H1 (cell line): ENCODE data around the gene NEDD9. TPM values are rescaled to one million over a fixed set of nuclear protein-coding genes. Genes with fewer than 3 reads are reported as not detected.

Experiments used
- CTCF ChIA-PET: fragments of 300-600 bp; sonication (Branson Sonifier 250); formaldehyde crosslinking; loops from one replicate; lab custom pipeline; 2021; ENCODE audit not compliant: partially characterized antibody; lab: Charles Lee
- POLR2A ChIA-PET: fragments of 300-600 bp; sonication (Branson Sonifier 250); formaldehyde crosslinking; loops from one replicate; lab custom pipeline; 2021; ENCODE audit warnings: inconsistent platforms; ENCODE audit not compliant: partially characterized antibody; lab: Charles Lee
- DNase-seq, 2 experiments: peaks; one replicate each; pipeline versions ENCODE4 v3.0.0 to v3.0.0-alpha.2; 2010 to 2022; ENCODE audit warnings: low spot score in 2 of 2, low read depth in 1 of 2, mixed read lengths in 1 of 2
- FAIRE-seq: peaks from 2 replicates; lab custom pipeline; 2011; peaks lifted over from hg19 to GRCh38; lab: Jason Lieb, UNC
- H2AFZ ChIP-seq: 2 replicates; pipeline ENCODE4 v1.8.1; 2012; ENCODE audit warnings: low read length, inconsistent platforms
- H2AK5ac ChIP-seq: 2 replicates; pipeline ENCODE4 v1.6.1; 2013; ENCODE audit warnings: low read depth, low read length
- H2BK120ac ChIP-seq: replicated peaks from 2 replicates; pipeline ENCODE3; 2013; ENCODE audit warnings: low read depth, low read length, inconsistent platforms
- H2BK12ac ChIP-seq: 2 replicates; pipeline ENCODE4 v1.6.1; 2013; ENCODE audit warnings: low read depth, low read length
- H2BK15ac ChIP-seq: 2 replicates; pipeline ENCODE4 v1.6.1; 2013; ENCODE audit warnings: low read length
- H2BK20ac ChIP-seq: 2 replicates; pipeline ENCODE4 v1.6.1; 2013; ENCODE audit warnings: low read length
- H2BK5ac ChIP-seq: 2 replicates; pipeline ENCODE4 v1.6.1; 2013; ENCODE audit warnings: low read depth, low read length
- H3K14ac ChIP-seq: 2 replicates; pipeline ENCODE4 v1.6.1; 2013; ENCODE audit warnings: inconsistent platforms; ENCODE audit not compliant: insufficient read length
- H3K18ac ChIP-seq: 2 replicates; pipeline ENCODE4 v1.6.1; 2013; ENCODE audit warnings: low read length; ENCODE audit errors: extremely low read depth
- H3K23ac ChIP-seq: 2 replicates; pipeline ENCODE4 v1.6.1; 2013; ENCODE audit warnings: inconsistent platforms; ENCODE audit not compliant: insufficient read length
- H3K23me2 ChIP-seq: 2 replicates; pipeline ENCODE4 v1.6.1; 2013; ENCODE audit warnings: low read depth, low read length
- H3K27ac ChIP-seq: 2 replicates; pipeline ENCODE4 v1.6.1; 2011; ENCODE audit warnings: low read depth, low read length, inconsistent platforms
- H3K27me3 ChIP-seq, 4 experiments: replicated peaks in 1 of 4; 1 replicate in 1 of 4; 2 replicates in 3 of 4; pipeline versions ENCODE4 v1.6.1 to v1.8.1; 2011 to 2013; ENCODE audit warnings: low read length in 3 of 4, mild to moderate bottlenecking in 3 of 4, inconsistent platforms in 2 of 4, mixed read lengths in 2 of 4, moderate library complexity in 1 of 4; ENCODE audit not compliant: control insufficient read depth in 3 of 4, insufficient read depth in 3 of 4; ENCODE audit errors: extremely low read depth in 1 of 4
- H3K36me3 ChIP-seq, 4 experiments: 2 replicates each; pipeline versions ENCODE4 v1.6.1 to v1.8.1; 2011 to 2013; ENCODE audit warnings: mild to moderate bottlenecking in 4 of 4, low read length in 3 of 4, moderate library complexity in 2 of 4, control low read depth in 1 of 4, inconsistent platforms in 1 of 4; ENCODE audit not compliant: insufficient read depth in 4 of 4, control insufficient read depth in 2 of 4
- H3K4ac ChIP-seq: replicated peaks from 2 replicates; pipeline ENCODE3; 2013; ENCODE audit warnings: low read length, low read depth, mixed read lengths, inconsistent platforms; ENCODE audit not compliant: insufficient read length
- H3K4me1 ChIP-seq, 4 experiments: replicated peaks in 1 of 4; 1 replicate in 1 of 4; 2 replicates in 3 of 4; pipeline versions ENCODE4 v1.6.1 to v1.8.1; 2011 to 2013; ENCODE audit warnings: low read length in 3 of 4, inconsistent platforms in 2 of 4, mixed read lengths in 1 of 4; ENCODE audit not compliant: insufficient read depth in 4 of 4, control insufficient read depth in 3 of 4
- H3K4me2 ChIP-seq, 2 experiments: 2 replicates each; pipeline versions ENCODE4 v1.6.1 to v1.8.1; 2011 to 2013; ENCODE audit warnings: low read depth in 2 of 2, low read length in 2 of 2, control low read depth in 1 of 2, inconsistent platforms in 1 of 2, mild to moderate bottlenecking in 1 of 2; ENCODE audit not compliant: insufficient read depth in 1 of 2
- H3K4me3 ChIP-seq, 4 experiments: fragments of 200-600, 300-600 bp in 1 of 4; sonication (generic), shearing (Covaris generic), sonication (Bioruptor Twin) in 1 of 4; 2 replicates each; pipeline versions ENCODE4 v1.5.1 to v1.8.1; 2011 to 2016; ENCODE audit warnings: low read length in 4 of 4, low read depth in 3 of 4, control low read depth in 2 of 4, inconsistent platforms in 2 of 4, mild to moderate bottlenecking in 2 of 4, mixed read lengths in 1 of 4, moderate library complexity in 1 of 4; ENCODE audit not compliant: insufficient read depth in 2 of 4; ENCODE audit errors: extremely low read depth in 1 of 4
- H3K56ac ChIP-seq: replicated peaks from 2 replicates; pipeline ENCODE3; 2013; ENCODE audit warnings: low read depth, mild to moderate bottlenecking, mixed read lengths, low read length, inconsistent platforms; ENCODE audit not compliant: insufficient read length
- H3K79me1 ChIP-seq: 2 replicates; pipeline ENCODE4 v1.6.1; 2013; ENCODE audit warnings: low read depth, low read length, control low read depth
- H3K79me2 ChIP-seq, 2 experiments: 2 replicates each; pipeline versions ENCODE4 v1.6.1 to v1.8.1; 2012 to 2013; ENCODE audit warnings: low read length in 2 of 2, mild to moderate bottlenecking in 2 of 2, inconsistent platforms in 1 of 2; ENCODE audit not compliant: insufficient read depth in 2 of 2, control insufficient read depth in 1 of 2
- H3K9ac ChIP-seq, 4 experiments: replicated peaks in 1 of 4; 1 replicate in 1 of 4; 2 replicates in 3 of 4; pipeline versions ENCODE4 v1.6.1 to v1.8.1; 2011 to 2013; ENCODE audit warnings: low read depth in 3 of 4, low read length in 3 of 4, control low read depth in 2 of 4, mild to moderate bottlenecking in 2 of 4, moderate library complexity in 2 of 4, inconsistent platforms in 1 of 4; ENCODE audit errors: extremely low read depth in 1 of 4
- H3K9me3 ChIP-seq, 2 experiments: 2 replicates each; pipeline versions ENCODE4 v1.6.1 to v1.8.1; 2012 to 2013; ENCODE audit warnings: mild to moderate bottlenecking in 2 of 2, moderate library complexity in 2 of 2, control low read depth in 1 of 2, inconsistent platforms in 1 of 2, low read depth in 1 of 2, low read length in 1 of 2, mixed read lengths in 1 of 2; ENCODE audit not compliant: insufficient read depth in 2 of 2
- H4K20me1 ChIP-seq, 2 experiments: replicated peaks in 1 of 2; 2 replicates each; pipeline versions ENCODE3 to v1.8.1; 2011 to 2013; ENCODE audit warnings: inconsistent platforms in 2 of 2, low read length in 2 of 2, mild to moderate bottlenecking in 1 of 2; ENCODE audit not compliant: insufficient read depth in 2 of 2, control insufficient read depth in 1 of 2
- H4K5ac ChIP-seq: 2 replicates; pipeline ENCODE4 v1.6.1; 2013; ENCODE audit warnings: low read length, low read depth, mixed read lengths, inconsistent platforms; ENCODE audit not compliant: insufficient read length
- H4K8ac ChIP-seq: 2 replicates; pipeline ENCODE4 v1.8.0; 2013; ENCODE audit warnings: mild to moderate bottlenecking, moderate library complexity, low read length, inconsistent platforms; ENCODE audit not compliant: insufficient read depth; ENCODE audit errors: extremely low read depth
- H4K91ac ChIP-seq: replicated peaks from 2 replicates; pipeline ENCODE3; 2013; ENCODE audit warnings: low read length, mixed read lengths, inconsistent platforms; ENCODE audit not compliant: insufficient read length
- CHD2 ChIP-seq: IDR thresholded peaks from 2 replicates; pipeline ENCODE4 v1.6.1; 2012; ENCODE audit warnings: low read length, improper control_type of control experiment
- CTBP2 ChIP-seq: IDR thresholded peaks from 2 replicates; pipeline ENCODE4 v1.7.0; 2011; ENCODE audit warnings: borderline replicate concordance, mild to moderate bottlenecking, moderate library complexity, mixed read lengths, low read length; ENCODE audit not compliant: insufficient read depth, insufficient read length
- EP300 ChIP-seq, 2 experiments: IDR thresholded peaks; 1 replicate in 1 of 2; 2 replicates in 1 of 2; pipeline ENCODE4 v1.6.1; 2011 to 2012; ENCODE audit warnings: low read depth in 2 of 2, low read length in 2 of 2, mild to moderate bottlenecking in 2 of 2, borderline replicate concordance in 1 of 2, inconsistent platforms in 1 of 2, moderate library complexity in 1 of 2
- FOSL1 ChIP-seq: IDR thresholded peaks from 2 replicates; pipeline ENCODE4 v1.6.1; 2011; ENCODE audit warnings: mild to moderate bottlenecking, low read depth, low read length, moderate library complexity; ENCODE audit not compliant: insufficient read depth
- JUND ChIP-seq: IDR thresholded peaks from 2 replicates; pipeline ENCODE4 v1.6.1; 2011; ENCODE audit warnings: mild to moderate bottlenecking, improper control_type of control experiment, low read length
- KDM1A ChIP-seq: fragments of 200-600, 300-600 bp; sonication (generic); IDR thresholded peaks from 2 replicates; pipeline ENCODE4 v1.7.1; 2016; ENCODE audit warnings: mild to moderate bottlenecking, low read length, borderline replicate concordance
- MAFK ChIP-seq: IDR thresholded peaks from 2 replicates; pipeline ENCODE4 v1.6.1; 2012; ENCODE audit warnings: low read depth, mild to moderate bottlenecking, improper control_type of control experiment, low read length
- POU5F1 ChIP-seq: IDR thresholded peaks from 2 replicates; pipeline ENCODE4 v1.6.1; 2011; ENCODE audit warnings: low read depth, mild to moderate bottlenecking, low read length, moderate library complexity
- RNF2 ChIP-seq: fragments of 200-900, 300-1000 bp; sonication (generic); IDR thresholded peaks from 2 replicates; pipeline ENCODE4 v1.7.1; 2016; ENCODE audit warnings: borderline replicate concordance, low read depth, mild to moderate bottlenecking, antibody characterized with exemption, low read length; ENCODE audit not compliant: poor library complexity, severe bottlenecking; ENCODE audit errors: missing control alignments
- SIX5 ChIP-seq: IDR thresholded peaks from 2 replicates; pipeline ENCODE4 v1.6.1; 2011; ENCODE audit warnings: mild to moderate bottlenecking, low read depth, low read length
- YY1 ChIP-seq: IDR thresholded peaks from 2 replicates; pipeline ENCODE4 v1.6.1; 2011; ENCODE audit warnings: low read depth, mild to moderate bottlenecking, low read length
- WGBS, 2 experiments: shearing (Covaris generic) in 1 of 2; methylation state at CpG; one replicate each; pipeline versions ENCODE4 v1.1.6 to v1.1.7; 2013 to 2015; ENCODE audit warnings: low lambda C conversion rate in 2 of 2, mixed read lengths in 2 of 2, inconsistent platforms in 1 of 2, low coverage in 1 of 2, missing lambda C conversion rate in 1 of 2; ENCODE audit not compliant: insufficient replicate concordance in 2 of 2, insufficient coverage in 1 of 2, insufficient read length in 1 of 2; ENCODE audit errors: extremely low coverage in 1 of 2, missing lambda C conversion rate in 1 of 2; 5-methylcytosine and 5-hydroxymethylcytosine counted together
- polyA plus RNA-seq, 7 experiments: library from polyadenylated mRNA; depleted of rRNA in 3 of 7; stranded (reverse) in 5 of 7; unstranded in 2 of 7; fragments of >200 nt in 5 of 7; fragments of 200-250 nt in 2 of 7; gene quantifications; 1 replicate in 5 of 7; 2 replicates in 1 of 7; 4 replicates in 1 of 7; pipeline versions ENCODE4 v1.2.1 to v1.2.3, GENCODE V29; 2011 to 2013; ENCODE audit warnings: missing spikeins in 2 of 7, mixed read lengths in 2 of 7
- total RNA-seq: library from RNA; stranded (reverse); fragmentation: NEBNext Ultra II Directional; extraction: Animal tissue kit (Norgen Biotek cat#: 25700); gene quantifications from 2 replicates; pipeline ENCODE4 v1.2.1, GENCODE V29; 2021

NEDD9 gene
- total and polyA plus RNA-seq, 2 of the 8 experiments (the other 6 are each of a cell fraction or from before 2014, with no cell fraction given), result 3.6 to 12.0 TPM

DNA sequence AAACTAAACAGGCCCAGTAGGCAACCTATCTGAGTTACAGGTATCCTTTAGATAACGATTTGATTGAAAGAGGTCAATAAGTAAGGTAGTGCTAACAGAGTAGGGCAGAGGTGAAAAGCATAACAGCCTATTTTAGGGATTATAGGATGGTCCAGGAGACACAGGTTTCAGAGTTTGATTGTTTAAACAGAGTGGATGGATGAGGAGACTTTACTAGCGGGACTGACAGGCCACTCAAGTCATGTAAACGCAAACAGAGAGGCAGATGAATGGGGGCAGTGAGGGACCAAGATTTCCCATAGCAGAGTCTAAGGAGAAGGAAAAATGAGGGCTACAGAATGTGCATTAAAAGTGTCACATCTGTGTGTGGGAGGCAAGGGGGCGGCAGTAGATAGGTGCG is 4.8 kb downstream of the NEDD9 start:
- Histone ChIP-seq H3K36me3 (no peaks in the 10 kb centered on the region), H3K79me1 (no peaks in the 10 kb centered on the region), H3K4me2 (no peak overlapping the region), H3K18ac (no peak overlapping the region), H3K14ac (no peak overlapping the region), H3K9me3 (no peaks in the 10 kb centered on the region), H2BK20ac (no peak overlapping the region), H3K79me2 (no peaks in the 10 kb centered on the region), H2BK12ac (no peak overlapping the region), H2AFZ (no peak overlapping the region), H3K4me1 (peaks cover 3 to 7% (median 6%) of the 10 kb centered on the region in 4 experiments; a peak in 5 of 7 replicates), H4K8ac (no peak overlapping the region), H3K23ac (no peak overlapping the region), H2BK5ac (no peak overlapping the region), H4K91ac (no peak overlapping the region), H3K4ac (no peak overlapping the region), H3K4me3 (no peak overlapping the region), H3K56ac (no peak overlapping the region), H2BK15ac (no peak overlapping the region), H3K9ac (no peak overlapping the region), H2AK5ac (no peak overlapping the region), H4K20me1 (no peaks in the 10 kb centered on the region), H4K5ac (no peak overlapping the region), H3K27me3 (no peaks in the 10 kb centered on the region), H2BK120ac (no peak overlapping the region), H3K23me2 (peaks cover 6% of the 10 kb centered on the region; the same call in 1 of the 2 replicates), H3K27ac (no peak overlapping the region)
- 79% methylated on average over 3 of the region's 5 CpGs; no CpG with 5 or more reads in 1 of the 2 experiments for WGBS, 2 experiments
- POLR2A ChIA-PET, result no interaction called here
- TF ChIP-seq MAFK (no peak), POU5F1 (no peak), JUND (no peak), YY1 (no peak), CHD2 (no peak), SIX5 (no peak), KDM1A (no peak), RNF2 (no peak), CTBP2 (no peak), FOSL1 (no peak), EP300 (IDR thresholded peaks at IDR 0.05; ENCODE audit: borderline replicate concordance in 1 of 2, low read depth in 2 of 2, low read length in 2 of 2) (no peak)
- FAIRE-seq (no peak), DNase-seq (no peak)
- CTCF ChIA-PET, result no interaction called here
